ENCODE measurements around the gene MT1H.
"Not testable (repeated sequence)": the region's sequence is repeated elsewhere in the genome, so short reads cannot be mapped to it uniquely, and the experiment has no call there.

DNA sequence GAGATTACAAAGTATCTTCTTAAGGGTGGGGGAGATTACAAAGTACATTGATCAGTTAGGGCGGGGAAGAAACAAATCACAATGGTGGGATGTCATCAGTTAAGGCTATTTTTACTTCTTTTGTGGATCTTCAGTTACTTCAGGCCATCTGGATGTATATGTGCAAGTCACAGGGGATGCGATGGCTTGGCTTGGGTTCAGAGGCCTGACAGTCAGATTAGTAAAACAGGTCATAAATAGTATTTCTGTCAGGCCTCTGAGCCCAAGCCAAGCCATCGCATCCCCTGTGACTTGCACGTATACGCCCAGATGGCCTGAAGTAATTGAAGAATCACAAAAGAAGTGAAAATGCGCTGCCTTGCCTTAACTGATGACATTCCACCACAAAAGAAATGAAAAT, 5.0 kb downstream of the MT1H start:
- TF ChIP-seq, protein P1, sequence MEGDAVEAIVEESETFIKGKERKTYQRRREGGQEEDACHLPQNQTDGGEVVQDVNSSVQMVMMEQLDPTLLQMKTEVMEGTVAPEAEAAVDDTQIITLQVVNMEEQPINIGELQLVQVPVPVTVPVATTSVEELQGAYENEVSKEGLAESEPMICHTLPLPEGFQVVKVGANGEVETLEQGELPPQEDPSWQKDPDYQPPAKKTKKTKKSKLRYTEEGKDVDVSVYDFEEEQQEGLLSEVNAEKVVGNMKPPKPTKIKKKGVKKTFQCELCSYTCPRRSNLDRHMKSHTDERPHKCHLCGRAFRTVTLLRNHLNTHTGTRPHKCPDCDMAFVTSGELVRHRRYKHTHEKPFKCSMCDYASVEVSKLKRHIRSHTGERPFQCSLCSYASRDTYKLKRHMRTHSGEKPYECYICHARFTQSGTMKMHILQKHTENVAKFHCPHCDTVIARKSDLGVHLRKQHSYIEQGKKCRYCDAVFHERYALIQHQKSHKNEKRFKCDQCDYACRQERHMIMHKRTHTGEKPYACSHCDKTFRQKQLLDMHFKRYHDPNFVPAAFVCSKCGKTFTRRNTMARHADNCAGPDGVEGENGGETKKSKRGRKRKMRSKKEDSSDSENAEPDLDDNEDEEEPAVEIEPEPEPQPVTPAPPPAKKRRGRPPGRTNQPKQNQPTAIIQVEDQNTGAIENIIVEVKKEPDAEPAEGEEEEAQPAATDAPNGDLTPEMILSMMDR (IDR thresholded peaks at IDR 0.05): not testable (repeated sequence)
- TF ChIP-seq POLR2A, POLR2AphosphoS5, EP300 (IDR thresholded peaks at IDR 0.05): not testable (repeated sequence)
